Hepatocyte (in vitro differentiated cells): ENCODE data around the gene GNAI2.
A peak's percentile ranks its signal among the peaks of the same experiment; 100 is the strongest.

Experiments
- CTCF ChIP-seq: fragments of 200-600 bp; sonication (generic); IDR thresholded peaks from 2 replicates; pipeline ENCODE4 v1.5.1; 2016; ENCODE audit warnings: antibody characterized with exemption, mild to moderate bottlenecking; ENCODE audit not compliant: poor library complexity
- EZH2 ChIP-seq: fragments of 200-600 bp; sonication (generic); IDR thresholded peaks from 2 replicates; pipeline ENCODE4 v1.6.1; 2016; ENCODE audit warnings: antibody characterized with exemption, mild to moderate bottlenecking, borderline replicate concordance
- EZH2phosphoT487 ChIP-seq: fragments of 200-600 bp; sonication (generic); IDR thresholded peaks from one replicate; pipeline ENCODE4 v1.6.1; 2018; ENCODE audit warnings: antibody characterized with exemption, mild to moderate bottlenecking, low read depth, moderate library complexity; ENCODE audit not compliant: unreplicated experiment, severe bottlenecking

GRCh38 chr3:50298836-50299637 is 63.0 kb downstream of the GNAI2 start, which contains the start of the genes HYAL3 and NAA80:
- TF ChIP-seq CTCF = peak; percentile 30
- no peak for TF ChIP-seq EZH2phosphoT487
- TF ChIP-seq EZH2 = no peak
